Astrocyte of the spinal cord (primary cell): ENCODE measurements around the gene ERF.

Experiments
- DNase-seq: peaks from one replicate; pipeline ENCODE4 v3.0.0; 2011; ENCODE audit warnings: low read depth, low spot score
- H3K4me3 ChIP-seq: 2 replicates; pipeline ENCODE4 v1.5.1; 2011; ENCODE audit warnings: low read depth, mild to moderate bottlenecking, low read length, moderate library complexity
- in situ Hi-C: cut with HindIII; loops from 2 replicates; pipeline ENCODE4 v1.10.0; 2017; ENCODE audit warnings: low sequenced_read_pairs
- TF ChIP-seq, protein P1 (sequence below): IDR thresholded peaks from 2 replicates; pipeline ENCODE4 v1.5.1; 2012; ENCODE audit warnings: low read depth, mild to moderate bottlenecking, low read length, inconsistent platforms

ERF gene

DNA sequence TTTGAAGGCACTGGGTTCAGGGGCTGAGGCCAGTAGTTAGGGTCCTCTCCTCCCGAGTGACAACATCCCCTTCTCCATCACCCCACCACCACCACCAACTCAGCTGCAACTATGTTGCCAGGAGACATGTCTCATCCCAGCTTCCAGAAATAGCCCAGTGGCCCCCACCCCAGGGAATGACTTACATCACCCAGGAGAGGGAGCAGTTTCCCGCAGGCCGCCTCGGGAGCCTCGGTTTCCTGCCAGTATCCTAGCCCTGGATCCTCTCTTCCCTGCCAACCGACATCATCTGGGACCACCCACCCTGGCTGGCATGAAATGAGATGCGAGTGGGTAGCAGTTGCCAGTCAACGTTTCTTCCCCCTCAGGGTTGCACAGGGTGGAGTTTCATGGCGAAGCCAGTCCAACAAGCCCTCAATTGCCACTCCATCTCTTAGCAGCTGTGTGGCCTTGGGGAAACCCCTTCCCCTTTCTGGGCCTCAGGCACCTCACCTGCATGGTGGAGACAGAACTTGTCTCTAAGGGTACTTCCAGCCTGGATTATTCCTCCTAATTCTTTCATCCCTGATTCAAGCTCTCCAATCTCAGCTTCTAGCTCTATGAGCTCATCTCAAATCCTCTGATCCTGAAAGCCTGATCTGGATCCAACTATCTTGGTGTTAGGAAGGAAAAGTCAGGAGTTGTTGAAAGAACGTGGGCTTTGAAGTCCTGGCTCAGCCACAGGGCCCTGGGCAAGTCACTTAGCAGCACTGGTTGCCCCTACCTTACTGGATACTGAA, 8.6 kb downstream of the ERF start:
- in situ Hi-C loops, result no loop called here
- no peak overlapping the region for H3K4me3 ChIP-seq
- DNase-seq, result peak; percentile 83
- TF ChIP-seq, protein P1, sequence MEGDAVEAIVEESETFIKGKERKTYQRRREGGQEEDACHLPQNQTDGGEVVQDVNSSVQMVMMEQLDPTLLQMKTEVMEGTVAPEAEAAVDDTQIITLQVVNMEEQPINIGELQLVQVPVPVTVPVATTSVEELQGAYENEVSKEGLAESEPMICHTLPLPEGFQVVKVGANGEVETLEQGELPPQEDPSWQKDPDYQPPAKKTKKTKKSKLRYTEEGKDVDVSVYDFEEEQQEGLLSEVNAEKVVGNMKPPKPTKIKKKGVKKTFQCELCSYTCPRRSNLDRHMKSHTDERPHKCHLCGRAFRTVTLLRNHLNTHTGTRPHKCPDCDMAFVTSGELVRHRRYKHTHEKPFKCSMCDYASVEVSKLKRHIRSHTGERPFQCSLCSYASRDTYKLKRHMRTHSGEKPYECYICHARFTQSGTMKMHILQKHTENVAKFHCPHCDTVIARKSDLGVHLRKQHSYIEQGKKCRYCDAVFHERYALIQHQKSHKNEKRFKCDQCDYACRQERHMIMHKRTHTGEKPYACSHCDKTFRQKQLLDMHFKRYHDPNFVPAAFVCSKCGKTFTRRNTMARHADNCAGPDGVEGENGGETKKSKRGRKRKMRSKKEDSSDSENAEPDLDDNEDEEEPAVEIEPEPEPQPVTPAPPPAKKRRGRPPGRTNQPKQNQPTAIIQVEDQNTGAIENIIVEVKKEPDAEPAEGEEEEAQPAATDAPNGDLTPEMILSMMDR, result peak; percentile 81

DNA sequence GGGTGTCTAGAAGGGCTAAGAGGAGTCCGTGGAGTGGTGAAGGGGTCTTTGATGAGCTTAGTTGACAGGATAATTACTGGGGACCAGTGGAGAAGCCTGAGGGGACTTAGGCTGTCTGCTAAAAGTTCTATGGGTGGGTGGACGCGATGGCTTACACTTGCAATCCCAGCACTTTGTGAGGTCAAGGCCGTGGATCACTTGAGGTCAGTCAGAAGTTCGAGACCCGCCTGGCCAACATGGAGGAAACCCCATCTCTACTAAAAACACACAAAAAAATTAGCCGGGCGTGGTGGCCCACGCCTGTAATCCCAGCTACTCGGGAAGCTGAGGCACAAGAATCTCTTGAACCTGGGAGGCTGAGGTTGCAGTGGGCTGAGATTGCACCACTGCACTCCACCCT, 9.7 kb downstream of the ERF start:
- DNase-seq, result no peak
- peak overlapping the region; percentile 76 for H3K4me3 ChIP-seq
- TF ChIP-seq, protein P1, result no peak
- in situ Hi-C loops, result no loop called here

DNA sequence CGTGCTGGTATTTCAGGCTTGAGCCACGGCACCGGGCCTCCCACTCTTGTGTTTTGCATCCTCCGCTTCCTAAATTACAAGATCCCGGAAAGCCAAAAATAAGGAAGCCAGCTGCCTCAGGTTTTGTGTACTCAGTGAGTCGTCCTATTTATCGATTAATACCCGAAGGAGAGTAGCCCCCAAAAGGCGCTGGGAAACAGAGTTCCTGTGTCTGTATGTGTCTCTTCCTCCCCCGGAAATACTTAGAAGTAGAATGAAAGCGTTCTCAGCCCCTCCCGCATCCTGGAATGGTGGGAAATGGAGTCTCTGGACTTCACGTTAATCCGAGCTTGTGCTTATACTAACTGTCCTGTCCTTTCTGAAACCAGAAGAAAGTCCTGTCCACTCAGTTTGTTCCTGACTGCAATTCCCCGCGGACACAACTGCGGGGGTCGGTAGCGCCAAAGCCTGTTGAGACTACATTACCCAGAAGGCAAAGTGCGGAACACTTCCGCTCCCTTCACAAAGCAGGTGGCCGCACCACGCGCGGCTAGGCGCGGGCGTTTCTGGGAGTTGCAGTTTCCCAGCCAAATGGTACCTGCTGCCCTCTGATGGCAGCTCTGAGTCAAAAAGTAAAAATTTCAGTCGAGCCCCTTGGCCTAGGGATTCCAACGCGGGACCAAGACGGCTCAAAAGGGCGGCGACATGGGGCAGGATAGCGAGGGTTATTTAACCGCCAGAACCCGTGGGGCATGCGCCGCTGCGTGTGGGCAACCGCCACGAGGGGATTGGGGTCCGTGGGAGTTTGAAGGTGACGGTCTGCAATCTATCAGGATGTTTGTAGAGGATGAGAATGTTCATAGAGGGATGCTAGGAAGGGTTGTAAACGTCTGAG, 10.3 kb downstream of the ERF start:
- in situ Hi-C loops, result no loop called here
- DNase-seq, result peak; percentile 95

DNA sequence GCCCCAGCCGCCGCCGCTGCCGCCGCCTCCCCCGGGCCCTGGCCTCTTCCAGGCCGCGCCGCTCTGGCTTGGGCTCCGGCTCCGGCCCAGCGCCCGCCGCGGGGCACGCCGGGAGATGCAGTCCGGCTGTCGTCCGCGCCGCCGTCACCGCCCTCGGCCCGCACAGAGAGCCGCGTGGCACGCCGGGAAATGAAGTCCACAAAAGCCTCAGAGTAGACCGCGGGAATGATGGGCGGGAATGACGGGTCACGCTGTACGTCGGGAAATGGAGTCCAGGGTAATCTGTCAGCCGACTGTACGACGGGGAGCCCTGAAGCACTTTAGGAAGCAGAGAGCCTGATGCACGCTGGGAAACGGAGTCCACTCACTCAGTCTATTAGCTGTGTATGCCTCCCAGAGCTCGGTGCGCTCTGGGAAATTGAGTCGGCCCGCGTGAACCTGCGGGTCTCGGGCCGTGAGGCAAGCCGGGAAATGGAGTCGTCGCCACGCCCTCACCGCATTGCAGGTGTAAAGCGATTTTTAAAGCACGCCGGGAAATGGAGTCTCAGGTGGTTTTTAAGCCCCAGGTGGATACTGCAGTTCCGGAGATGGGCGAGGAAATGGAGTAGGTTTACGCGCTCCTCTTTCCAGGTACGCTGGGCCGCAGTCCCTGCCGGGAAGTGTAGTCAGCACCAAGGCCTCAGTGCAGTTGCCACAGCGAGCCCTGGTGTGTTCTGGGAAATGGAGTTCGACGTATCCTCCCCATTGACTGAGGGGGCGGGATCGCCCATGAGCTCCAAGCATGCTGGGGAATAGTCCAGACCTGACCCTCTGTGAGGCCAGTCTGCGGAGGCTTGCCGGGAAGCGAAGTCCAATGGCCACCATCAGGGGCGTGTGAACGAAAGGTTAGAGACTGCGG, 12.2 kb downstream of the ERF start, which contains the start of gene GSK3A:
GSK3A (minus strand) TSS at position 91 of the 898 bp plus-strand sequence. CDS start 137 bp downstream, outside the sequence.
- H3K4me3 ChIP-seq, result peak within 1 kb of the TSS; percentile 90
- peak; percentile 100 for DNase-seq
- in situ Hi-C loops, result no loop called here
- TF ChIP-seq, protein P1, result no peak

More for the DNA sequence above, 10.3 kb downstream of the ERF start:
- peak overlapping the region; percentile 76 for H3K4me3 ChIP-seq
- TF ChIP-seq, protein P1, result peak; percentile 70

DNA sequence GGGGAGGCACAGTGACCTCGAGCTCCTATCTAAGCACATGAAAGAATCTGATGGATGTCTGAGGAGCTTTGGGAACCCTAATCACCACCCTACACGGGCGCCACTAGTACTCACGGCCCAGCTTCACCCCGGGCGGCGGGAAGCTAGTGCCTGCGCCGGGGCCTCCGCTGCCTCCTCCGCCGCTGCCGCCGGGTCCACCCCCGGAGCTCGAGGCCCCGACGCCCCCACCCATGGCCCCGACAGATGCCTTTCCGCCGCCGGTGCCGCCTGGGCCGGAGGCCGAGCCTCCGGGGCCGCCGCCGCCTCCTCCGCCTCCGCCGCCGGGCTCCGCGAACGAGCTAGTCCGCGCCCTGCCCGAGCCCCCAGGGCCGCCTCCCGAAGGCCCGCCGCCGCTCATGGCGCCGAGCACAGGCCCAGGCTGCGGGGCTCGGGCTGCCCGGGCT, 12.8 kb downstream of the ERF start:
- H3K4me3 ChIP-seq, result peak overlapping the region; percentile 90
- TF ChIP-seq, protein P1, result no peak
- in situ Hi-C loops, result no loop called here
- no peak for DNase-seq

DNA sequence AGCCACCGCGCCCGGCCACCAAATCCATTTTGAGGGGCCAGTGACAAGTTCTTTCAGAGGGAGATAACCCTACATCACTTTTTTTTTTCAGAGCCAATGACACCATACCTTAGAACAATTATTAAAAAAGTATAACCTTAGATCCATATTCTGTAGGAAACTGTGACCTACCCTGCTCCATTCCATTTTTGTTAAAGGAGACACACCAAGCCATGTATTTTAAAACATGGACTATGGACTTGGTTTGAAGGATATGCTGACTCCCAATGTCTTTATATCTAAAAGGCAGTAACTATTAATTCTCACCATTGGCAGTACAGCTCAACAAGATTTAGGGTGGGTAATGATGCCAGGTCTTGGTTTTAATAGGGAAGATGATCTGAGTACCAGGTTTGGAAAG, 13.6 kb downstream of the ERF start:
- TF ChIP-seq, protein P1, result no peak
- no peak for DNase-seq
- in situ Hi-C loops, result no loop called here
- peak overlapping the region; percentile 90 for H3K4me3 ChIP-seq
